A673 (cell line): ENCODE data around the gene PDE6D. TPM values are rescaled to one million over a fixed set of nuclear protein-coding genes. Genes with fewer than 3 reads are reported as not detected.
"Not testable (repeated sequence)": the region's sequence is repeated elsewhere in the genome, so short reads cannot be mapped to it uniquely, and the experiment has no call there.

Experiments
- BruUV-seq: library from RNA; stranded (reverse); fragments of 400-500 nt; replicated peaks from 2 replicates; lab custom pipeline; 2021; lab: Mats Ljungman, UMichigan
- CTCF ChIA-PET: fragments of 300-600 bp; sonication (Branson Sonifier 250); formaldehyde crosslinking; loops from one replicate; lab custom pipeline; 2022; ENCODE audit warnings: antibody characterized with exemption; lab: Charles Lee
- POLR2A ChIA-PET: fragments of 300-600 bp; sonication (Branson Sonifier 250); formaldehyde crosslinking; loops from one replicate; lab custom pipeline; 2022; ENCODE audit warnings: antibody characterized with exemption; ENCODE audit not compliant: low non-redundant PET; lab: Charles Lee
- DNase-seq: peaks from one replicate; pipeline ENCODE4 v3.0.0-alpha.2; 2015; ENCODE audit warnings: low spot score
- H3K27ac ChIP-seq: fragments of 200-600 bp; sonication (generic); 2 replicates; pipeline ENCODE4 v1.5.1; 2016; ENCODE audit warnings: mixed run types, low read depth, mild to moderate bottlenecking, mixed read lengths, antibody characterized with exemption, low read length; ENCODE audit not compliant: poor library complexity, severe bottlenecking
- H3K27me3 ChIP-seq: fragments of 200-600 bp; sonication (generic); replicated peaks from 2 replicates; pipeline ENCODE4 v1.6.1; 2017; ENCODE audit warnings: mixed run types, low read depth, mild to moderate bottlenecking, mixed read lengths, antibody characterized with exemption, low read length; ENCODE audit not compliant: insufficient read depth, poor library complexity
- H3K36me3 ChIP-seq: fragments of 200-600 bp; sonication (generic); 2 replicates; pipeline ENCODE4 v1.6.1; 2016; ENCODE audit warnings: mixed run types, mild to moderate bottlenecking, mixed read lengths, antibody characterized with exemption, low read length; ENCODE audit not compliant: insufficient read depth, poor library complexity, severe bottlenecking
- H3K4me1 ChIP-seq: fragments of 200-600 bp; sonication (generic); 2 replicates; pipeline ENCODE4 v1.6.1; 2017; ENCODE audit warnings: mixed run types, mild to moderate bottlenecking, mixed read lengths, antibody characterized with exemption, low read length; ENCODE audit not compliant: insufficient read depth, poor library complexity, severe bottlenecking
- H3K4me3 ChIP-seq: fragments of 200-600 bp; sonication (generic); 2 replicates; pipeline ENCODE4 v1.5.1; 2016; ENCODE audit warnings: low read depth, mixed run types, mild to moderate bottlenecking, mixed read lengths, low read length; ENCODE audit not compliant: poor library complexity, severe bottlenecking
- H3K9me3 ChIP-seq: fragments of 200-600 bp; sonication (generic); 2 replicates; pipeline ENCODE4 v1.6.1; 2016; ENCODE audit warnings: mixed run types, low read depth, mild to moderate bottlenecking, mixed read lengths, antibody characterized with exemption, low read length; ENCODE audit not compliant: poor library complexity, severe bottlenecking
- EZH2 ChIP-seq: fragments of 200-600 bp; sonication (generic); IDR thresholded peaks from 2 replicates; pipeline ENCODE4 v1.6.1; 2017; ENCODE audit warnings: borderline replicate concordance, low read depth, mild to moderate bottlenecking, mixed read lengths, antibody characterized with exemption, low read length; ENCODE audit not compliant: poor library complexity, severe bottlenecking
- intact Hi-C: fragments of 100-400 bp; cut with micrococcal nuclease; formaldehyde crosslinking; loops from one replicate; pipeline ENCODE4 v1.10.0; 2022; ENCODE audit not compliant: unreplicated experiment
- total RNA-seq: library from RNA; stranded (reverse); gene quantifications from 2 replicates; pipeline ENCODE4 v1.2.3, GENCODE V29; 2021
- TF ChIP-seq, protein P1 (sequence below): fragments of 300-800, 200-600 bp; sonication (generic); conservative IDR thresholded peaks from 2 replicates; pipeline ENCODE4 v1.5.1; 2017; ENCODE audit warnings: low read depth, mild to moderate bottlenecking, antibody characterized with exemption, low read length, moderate library complexity, mixed read lengths

PDE6D gene
- total RNA-seq, 1 experiment from 2014 or later, result 19.7 TPM

DNA sequence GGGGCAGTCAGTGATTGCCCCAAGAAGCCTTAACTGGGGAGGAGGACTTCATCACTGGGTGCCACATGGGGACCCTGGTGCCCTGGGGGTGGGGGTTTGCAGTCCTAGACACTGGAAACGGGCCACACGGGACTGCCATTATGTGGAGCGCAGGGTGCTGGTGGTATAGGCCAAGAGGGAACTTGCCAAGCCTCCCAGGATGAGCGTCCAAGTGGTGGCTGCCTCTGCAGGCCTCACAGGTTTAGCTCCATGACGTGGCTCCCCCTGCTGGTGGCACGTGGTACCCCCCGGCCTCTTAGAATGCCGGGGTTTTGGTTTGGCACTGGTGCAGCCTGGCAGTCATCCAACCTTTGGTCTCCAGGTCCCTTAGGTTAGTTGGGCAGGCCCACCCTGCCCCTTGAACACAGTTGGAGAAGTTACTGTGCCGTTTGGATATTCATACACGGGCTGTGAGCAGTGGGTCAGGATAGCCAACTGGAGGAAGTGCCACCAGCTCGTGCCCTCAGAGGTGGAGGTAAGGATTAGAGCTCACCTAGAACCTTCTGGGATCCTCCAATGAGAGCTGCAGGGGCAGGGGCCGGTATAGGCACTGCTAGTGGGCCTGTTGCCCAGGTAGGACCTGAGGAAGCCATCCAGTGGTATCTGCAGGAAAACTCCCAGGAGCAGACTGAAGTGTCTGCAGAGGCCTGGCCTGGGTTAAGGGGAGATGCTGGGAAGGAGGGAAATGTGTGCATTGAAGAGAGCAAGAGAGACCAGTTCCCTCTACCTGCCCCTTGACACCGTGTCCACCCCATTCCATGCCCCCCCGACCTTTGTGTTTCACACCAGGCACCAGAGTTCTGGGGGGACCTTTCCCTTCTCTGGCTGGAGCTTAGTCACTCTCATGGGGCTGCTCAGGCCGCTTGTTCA, 67.1 kb downstream of the PDE6D start:
- Histone ChIP-seq H3K27me3 (no peaks in the 10 kb centered on the region), H3K4me1 (peaks cover 25% of the 10 kb centered on the region), H3K27ac (peak overlapping the region; percentile 20), H3K9me3 (no peaks in the 10 kb centered on the region), H3K36me3 (peaks cover 37% of the 10 kb centered on the region), H3K4me3 (no peak overlapping the region)
- ChIA-PET CTCF (interaction anchor here (0.6 to 3.8 kb wide), 5 partner anchors 11 to 193 kb away, joined by 3 to 30 read pairs (median 4); partner anchors contain the start of gene PDE6D), POLR2A (interaction anchor here (0.5 to 0.6 kb wide), 3 partner anchors 9 to 64 kb away, joined by 3 to 9 read pairs (median 6); no protein-coding TSS in a partner anchor)
- TF ChIP-seq, protein P1, sequence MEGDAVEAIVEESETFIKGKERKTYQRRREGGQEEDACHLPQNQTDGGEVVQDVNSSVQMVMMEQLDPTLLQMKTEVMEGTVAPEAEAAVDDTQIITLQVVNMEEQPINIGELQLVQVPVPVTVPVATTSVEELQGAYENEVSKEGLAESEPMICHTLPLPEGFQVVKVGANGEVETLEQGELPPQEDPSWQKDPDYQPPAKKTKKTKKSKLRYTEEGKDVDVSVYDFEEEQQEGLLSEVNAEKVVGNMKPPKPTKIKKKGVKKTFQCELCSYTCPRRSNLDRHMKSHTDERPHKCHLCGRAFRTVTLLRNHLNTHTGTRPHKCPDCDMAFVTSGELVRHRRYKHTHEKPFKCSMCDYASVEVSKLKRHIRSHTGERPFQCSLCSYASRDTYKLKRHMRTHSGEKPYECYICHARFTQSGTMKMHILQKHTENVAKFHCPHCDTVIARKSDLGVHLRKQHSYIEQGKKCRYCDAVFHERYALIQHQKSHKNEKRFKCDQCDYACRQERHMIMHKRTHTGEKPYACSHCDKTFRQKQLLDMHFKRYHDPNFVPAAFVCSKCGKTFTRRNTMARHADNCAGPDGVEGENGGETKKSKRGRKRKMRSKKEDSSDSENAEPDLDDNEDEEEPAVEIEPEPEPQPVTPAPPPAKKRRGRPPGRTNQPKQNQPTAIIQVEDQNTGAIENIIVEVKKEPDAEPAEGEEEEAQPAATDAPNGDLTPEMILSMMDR, result peak; percentile 94
- no peak for TF ChIP-seq EZH2
- DNase-seq, result peak; percentile 95
- intact Hi-C loops, result loop anchor here (1.0 kb wide), 1 partner anchor 37 kb away; no protein-coding TSS in a partner anchor
- no TSS peak for BruUV-seq

DNA sequence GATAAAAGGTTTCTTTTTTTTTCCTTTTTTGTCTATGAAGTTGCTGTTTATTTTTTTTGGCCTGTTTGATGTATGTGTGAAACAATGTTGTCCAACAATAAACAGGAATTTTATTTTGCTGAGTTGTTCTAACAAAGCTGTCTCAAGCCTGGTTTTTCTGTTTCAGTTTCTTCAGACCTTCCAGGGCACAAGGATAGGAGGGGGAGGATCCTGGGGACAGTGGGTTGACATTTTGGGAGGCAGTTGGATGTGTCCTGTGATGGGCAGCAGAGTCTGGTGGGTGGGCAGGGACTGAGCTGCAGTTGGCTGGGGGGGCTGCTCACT, 67.7 kb downstream of the PDE6D start:
- H3K27me3 ChIP-seq, BruUV-seq, H3K27ac ChIP-seq, intact Hi-C loops, H3K4me3 ChIP-seq, DNase-seq, H3K9me3 ChIP-seq: not testable (repeated sequence)
- CTCF ChIA-PET, result interaction anchor here (0.7 to 3.8 kb wide), 4 partner anchors 11 to 68 kb away, joined by 4 to 30 read pairs (median 4); partner anchors contain the start of gene PDE6D
- POLR2A ChIA-PET, result interaction anchor here (0.5 kb wide), 1 partner anchor 8 kb away, joined by 3 read pairs; no protein-coding TSS in a partner anchor
- peaks cover 37% of the 10 kb centered on the region for H3K36me3 ChIP-seq
- peaks cover 25% of the 10 kb centered on the region for H3K4me1 ChIP-seq

DNA sequence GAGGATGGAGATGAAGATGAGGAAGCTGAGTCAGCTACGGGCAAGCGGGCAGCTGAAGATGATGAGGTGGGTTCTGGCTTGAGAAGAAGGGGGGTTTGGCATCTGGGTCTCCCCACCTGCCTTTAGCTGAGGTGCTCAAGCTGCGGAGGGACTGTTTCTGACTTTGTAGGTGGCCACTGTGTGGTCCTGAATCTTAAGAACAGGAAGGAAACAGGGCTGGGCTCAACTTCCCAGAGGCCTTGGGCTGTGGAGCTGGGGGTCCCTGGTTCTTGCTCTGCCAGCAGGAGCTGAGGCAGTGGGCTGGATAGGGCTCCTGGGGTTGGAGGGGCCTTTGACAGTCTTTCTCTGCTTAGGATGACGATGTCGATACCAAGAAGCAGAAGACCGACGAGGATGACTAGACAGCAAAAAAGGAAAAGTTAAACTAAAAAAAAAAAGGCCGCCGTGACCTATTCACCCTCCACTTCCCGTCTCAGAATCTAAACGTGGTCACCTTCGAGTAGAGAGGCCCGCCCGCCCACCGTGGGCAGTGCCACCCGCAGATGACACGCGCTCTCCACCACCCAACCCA, 68.5 kb downstream of the PDE6D start:
- POLR2A ChIA-PET, result interaction anchor here (0.7 kb wide), 1 partner anchor 16 kb away, joined by 3 read pairs; no protein-coding TSS in a partner anchor
- CTCF ChIA-PET, BruUV-seq, H3K27me3 ChIP-seq, H3K9me3 ChIP-seq, intact Hi-C loops, DNase-seq: not testable (repeated sequence)
- Histone ChIP-seq H3K36me3 (peaks cover 37% of the 10 kb centered on the region), H3K4me3 (peak overlapping the region; percentile 100), H3K4me1 (peaks cover 25% of the 10 kb centered on the region), H3K27ac (peak overlapping the region; percentile 97)
